ENCODE measurements around the gene TRAPPC3. TPM values are rescaled to one million over a fixed set of nuclear protein-coding genes. Genes with fewer than 3 reads are reported as not detected.

Gene TRAPPC3
- total and polyA plus RNA-seq, 2 donors (not counting 1 experiment from before 2014, with no cell fraction given), result 88.5 to 105 TPM

GRCh38 chr1:36137776-36138175, 11.5 kb downstream of the TRAPPC3 start:
- DNase-seq (ENCODE audit: low read depth in 2 of 2), result no peak
- TF ChIP-seq CTCF (conservative IDR thresholded peaks at IDR 0.05 in 1 of 2, IDR thresholded peaks at IDR 0.05 in 1 of 2; ENCODE audit: low read depth in 1 of 2, low read length in 2 of 2), result no peak
- TF ChIP-seq EZH2 (IDR thresholded peaks at IDR 0.05; ENCODE audit: low read length, missing control alignments), result no peak
- Histone ChIP-seq H3K9me3 (ENCODE audit: control insufficient read depth, insufficient read depth, low read depth, low read length) (no peaks in the 10 kb centered on the region), H3K27me3 (ENCODE audit: control insufficient read depth, insufficient read depth, low read length) (no peaks in the 10 kb centered on the region), H2AFZ (ENCODE audit: low read length) (no peak overlapping the region), H3K4me3 (replicated peaks in 1 of 4; ENCODE audit: control extremely low read depth in 1 of 4, insufficient read depth in 1 of 4, low read depth in 3 of 4, low read length in 4 of 4) (no peak overlapping the region), H3K36me3 (ENCODE audit: control insufficient read depth, insufficient read depth, low read length) (peaks cover 2% of the 10 kb centered on the region), H4K20me1 (ENCODE audit: control insufficient read depth, extremely low read depth, insufficient read depth, low read length) (no peaks in the 10 kb centered on the region), H3K4me2 (ENCODE audit: extremely low read depth, insufficient read depth, low read length) (no peak overlapping the region), H3K79me2 (ENCODE audit: control insufficient read depth, insufficient read depth, low read length) (peaks cover 24% of the 10 kb centered on the region), H3K9ac (ENCODE audit: insufficient read depth, low read length) (no peak overlapping the region), H3K27ac (ENCODE audit: insufficient read depth, low read length) (peak overlapping the region; percentile 14), H3K4me1 (ENCODE audit: control insufficient read depth, extremely low read depth, insufficient read depth, low read length) (peaks cover 28% of the 10 kb centered on the region)

- H2AFZ ChIP-seq (ENCODE audit: low read length), result no peak overlapping the region
- no peaks in the 10 kb centered on the region for H4K20me1 ChIP-seq (ENCODE audit: control insufficient read depth, extremely low read depth, insufficient read depth, low read length)
- H3K9ac ChIP-seq (ENCODE audit: insufficient read depth, low read length), result no peak overlapping the region
- TF ChIP-seq CTCF (conservative IDR thresholded peaks at IDR 0.05 in 1 of 2, IDR thresholded peaks at IDR 0.05 in 1 of 2; ENCODE audit: low read depth in 1 of 2, low read length in 2 of 2) (no peak), EZH2 (IDR thresholded peaks at IDR 0.05; ENCODE audit: low read length, missing control alignments) (no peak)
- H3K4me1 ChIP-seq (ENCODE audit: control insufficient read depth, extremely low read depth, insufficient read depth, low read length), result peaks cover 28% of the 10 kb centered on the region
- peaks cover 19% of the 10 kb centered on the region for H3K79me2 ChIP-seq (ENCODE audit: control insufficient read depth, insufficient read depth, low read length)
- H3K4me3 ChIP-seq (replicated peaks in 1 of 4; ENCODE audit: control extremely low read depth in 1 of 4, insufficient read depth in 1 of 4, low read depth in 3 of 4, low read length in 4 of 4), result no peak overlapping the region
- peaks cover 2% of the 10 kb centered on the region for H3K36me3 ChIP-seq (ENCODE audit: control insufficient read depth, insufficient read depth, low read length)
- H3K4me2 ChIP-seq (ENCODE audit: extremely low read depth, insufficient read depth, low read length), result no peak overlapping the region
- H3K27me3 ChIP-seq (ENCODE audit: control insufficient read depth, insufficient read depth, low read length), result no peaks in the 10 kb centered on the region
- DNase-seq (ENCODE audit: low read depth in 2 of 2), result no peak
- peak overlapping the region; percentile 84 for H3K27ac ChIP-seq (ENCODE audit: insufficient read depth, low read length)
- H3K9me3 ChIP-seq (ENCODE audit: control insufficient read depth, insufficient read depth, low read depth, low read length), result no peaks in the 10 kb centered on the region
Measured at GRCh38 chr1:36137226-36137625, 12.1 kb downstream of the TRAPPC3 start.

- Histone ChIP-seq H3K9me3 (ENCODE audit: control insufficient read depth, insufficient read depth, low read depth, low read length) (no peaks in the 10 kb centered on the region), H3K27me3 (ENCODE audit: control insufficient read depth, insufficient read depth, low read length) (no peaks in the 10 kb centered on the region), H3K4me1 (ENCODE audit: control insufficient read depth, extremely low read depth, insufficient read depth, low read length) (peaks cover 28% of the 10 kb centered on the region), H3K9ac (ENCODE audit: insufficient read depth, low read length) (no peak overlapping the region), H3K79me2 (ENCODE audit: control insufficient read depth, insufficient read depth, low read length) (peaks cover 16% of the 10 kb centered on the region), H4K20me1 (ENCODE audit: control insufficient read depth, extremely low read depth, insufficient read depth, low read length) (no peaks in the 10 kb centered on the region), H3K4me2 (ENCODE audit: extremely low read depth, insufficient read depth, low read length) (no peak overlapping the region), H2AFZ (ENCODE audit: low read length) (no peak overlapping the region), H3K4me3 (replicated peaks in 1 of 4; ENCODE audit: control extremely low read depth in 1 of 4, insufficient read depth in 1 of 4, low read depth in 3 of 4, low read length in 4 of 4) (no peak overlapping the region), H3K27ac (ENCODE audit: insufficient read depth, low read length) (peak overlapping the region; percentile 84), H3K36me3 (ENCODE audit: control insufficient read depth, insufficient read depth, low read length) (peaks cover 2% of the 10 kb centered on the region)
- peak; percentile 80 to 94 for DNase-seq (ENCODE audit: low read depth in 2 of 2)
- TF ChIP-seq EZH2 (IDR thresholded peaks at IDR 0.05; ENCODE audit: low read length, missing control alignments) (no peak), CTCF (conservative IDR thresholded peaks at IDR 0.05 in 1 of 2, IDR thresholded peaks at IDR 0.05 in 1 of 2; ENCODE audit: low read depth in 1 of 2, low read length in 2 of 2) (no peak)
Measured at GRCh38 chr1:36136535-36136934, 12.8 kb downstream of the TRAPPC3 start.
